ENCODE data around the gene SSR3.
"Not testable (repeated sequence)": the region's sequence is repeated elsewhere in the genome, so short reads cannot be mapped to it uniquely, and the experiment has no call there.

The SSR3 gene

DNA sequence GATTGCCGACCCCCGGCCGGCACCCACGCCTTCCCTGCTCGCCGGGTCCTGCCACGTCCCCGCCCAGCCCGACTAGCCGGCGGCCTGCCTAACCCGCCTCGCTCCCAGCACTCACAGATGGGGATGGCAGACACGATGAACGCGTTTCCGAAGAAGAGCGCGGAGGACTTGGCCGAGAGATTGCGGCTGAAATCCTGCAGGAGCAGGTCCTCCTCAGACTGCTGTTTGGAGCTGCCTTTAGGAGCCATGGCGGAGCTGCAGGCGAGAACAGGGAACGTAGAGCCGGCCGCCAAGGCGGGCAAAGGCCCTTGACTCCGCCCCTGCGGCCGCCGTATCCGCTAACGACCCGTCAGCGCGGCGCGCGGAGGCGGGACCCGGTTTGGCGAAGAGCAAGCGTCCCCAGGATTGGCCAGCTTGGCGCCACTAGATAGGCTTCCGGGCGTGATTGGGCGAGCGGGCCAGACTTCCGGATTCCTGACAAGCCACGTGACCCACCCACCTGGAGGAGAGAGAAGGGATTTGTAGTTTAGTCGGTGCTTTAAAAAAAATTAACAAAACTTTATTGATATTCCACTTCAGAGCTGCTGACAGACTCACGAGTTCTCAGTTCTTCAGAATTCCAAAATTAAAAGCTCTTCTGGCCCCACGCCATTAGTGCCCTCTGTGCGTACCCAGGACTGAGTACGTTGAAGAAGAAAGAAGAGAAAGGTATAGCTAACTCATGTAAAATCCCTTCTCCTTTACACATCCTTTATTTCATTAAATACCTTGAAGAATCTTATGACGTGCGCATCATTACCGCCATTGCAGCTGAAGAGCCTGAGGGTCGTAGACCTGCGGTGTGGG, at the start of gene SSR3:
TSS of gene SSR3 (minus strand) at position 276 of the 846 bp plus-strand sequence. CDS start at position 248, 28 bp downstream.
- H3K4me1 Mint-ChIP-seq, result peaks cover 46% of the 10 kb centered on the region
- no peaks in the 10 kb centered on the region for H3K27me3 Mint-ChIP-seq
- ATAC-seq (peak; percentile 99), DNase-seq (peak; percentile 98 to 99)
- H3K4me3 Mint-ChIP-seq, result peak within 1 kb of the TSS; percentile 96 to 98
- no peaks in the 10 kb centered on the region for H3K9me3 Mint-ChIP-seq
- peak within 1 kb of the TSS; percentile 95 to 98 for H3K27ac Mint-ChIP-seq

DNA sequence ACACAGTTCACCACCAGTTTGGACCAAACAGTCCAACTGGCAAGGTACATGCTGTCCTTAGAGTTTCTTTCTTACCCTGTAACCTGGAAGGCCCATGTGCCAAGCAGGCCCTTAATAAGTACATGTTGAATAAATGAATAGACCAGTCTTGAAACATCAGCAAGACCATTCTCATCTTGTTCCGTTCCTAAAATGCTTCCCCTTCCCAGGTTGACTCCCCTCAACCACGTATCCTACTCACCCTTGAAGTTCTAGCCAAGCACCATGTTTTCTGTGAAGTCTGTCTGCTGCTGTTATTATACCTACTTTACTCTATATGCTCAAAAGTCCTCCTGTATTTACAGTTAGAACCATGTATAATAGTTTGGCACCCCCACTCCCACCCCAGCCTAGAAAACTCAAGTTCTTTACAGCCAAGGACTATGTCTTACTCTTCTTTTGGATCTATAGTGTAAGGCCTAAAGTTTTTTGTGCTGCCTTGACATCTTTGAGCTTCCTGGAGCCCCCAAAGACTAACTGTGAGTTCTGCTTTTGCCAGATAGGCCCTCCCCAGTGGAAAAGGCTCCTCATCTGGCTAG, 49.2 kb upstream of the SSR3 start:
- ATAC-seq, result no peak
- DNase-seq, result no peak
- peaks cover 34% of the 10 kb centered on the region for H3K4me1 Mint-ChIP-seq
- H3K27me3 Mint-ChIP-seq, result peaks cover 46% of the 10 kb centered on the region
- no peak overlapping the region for H3K4me3 Mint-ChIP-seq
- no peaks in the 10 kb centered on the region for H3K9me3 Mint-ChIP-seq
- no peak overlapping the region for H3K27ac Mint-ChIP-seq

DNA sequence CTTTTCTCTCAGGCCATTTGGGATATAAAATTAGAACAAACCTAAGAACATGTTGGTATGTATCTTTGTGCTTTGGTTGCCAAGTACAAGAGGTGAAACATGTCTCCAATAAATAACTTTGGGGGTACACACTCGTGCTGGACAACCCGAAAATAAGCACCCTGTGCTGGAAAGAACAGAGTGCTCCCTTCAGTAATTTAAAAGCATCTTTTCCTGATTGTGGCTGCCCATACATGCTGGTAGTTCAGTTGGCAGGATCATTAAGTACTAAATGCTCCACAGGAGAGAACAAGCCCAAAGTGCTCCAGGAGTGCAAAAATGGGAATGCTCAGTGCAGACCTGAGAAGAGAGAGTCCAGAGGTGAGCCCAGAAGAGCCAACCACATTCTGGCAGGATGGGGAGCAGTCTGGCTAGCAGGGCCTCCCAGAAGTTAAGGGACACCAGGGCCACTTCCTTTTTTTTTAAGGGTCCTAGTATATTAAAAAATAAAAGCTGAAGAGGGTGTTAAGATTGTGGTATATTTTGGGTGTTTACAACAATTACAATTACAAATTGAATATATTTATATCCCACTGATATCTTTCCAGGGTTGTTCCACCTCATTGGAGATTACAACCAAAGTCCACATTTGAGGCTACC, 48.6 kb upstream of the SSR3 start:
- H3K27ac Mint-ChIP-seq, result no peak overlapping the region
- peaks cover 40% of the 10 kb centered on the region for H3K27me3 Mint-ChIP-seq
- no peaks in the 10 kb centered on the region for H3K9me3 Mint-ChIP-seq
- H3K4me1 Mint-ChIP-seq, result peaks cover 34% of the 10 kb centered on the region
- ATAC-seq (no peak), DNase-seq (no peak)
- no peak overlapping the region for H3K4me3 Mint-ChIP-seq

DNA sequence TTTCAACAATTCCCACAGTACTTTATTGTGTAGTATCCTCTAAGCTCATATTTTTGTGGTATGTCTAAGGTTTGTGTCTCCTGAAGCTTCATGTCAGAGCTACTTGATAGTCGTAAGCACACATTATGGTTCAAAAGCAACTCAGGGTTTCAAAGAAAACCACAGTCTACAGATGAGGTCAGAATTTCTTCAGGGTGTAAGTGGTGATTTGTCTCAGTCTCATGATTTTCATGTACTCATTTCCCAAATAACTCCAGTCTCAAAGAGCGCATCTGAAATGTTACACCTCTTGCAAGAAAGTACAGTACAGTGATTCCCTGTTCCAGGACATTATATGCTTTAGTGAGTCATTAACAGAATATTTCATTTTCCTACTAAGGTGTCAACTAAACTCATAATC, 47.5 kb upstream of the SSR3 start:
- peaks cover 29% of the 10 kb centered on the region for H3K27me3 Mint-ChIP-seq
- peaks cover 34% of the 10 kb centered on the region for H3K4me1 Mint-ChIP-seq
- ATAC-seq (peak; percentile 92), DNase-seq (no peak)
- no peak overlapping the region for H3K27ac Mint-ChIP-seq
- no peak overlapping the region for H3K4me3 Mint-ChIP-seq
- H3K9me3 Mint-ChIP-seq, result no peaks in the 10 kb centered on the region

DNA sequence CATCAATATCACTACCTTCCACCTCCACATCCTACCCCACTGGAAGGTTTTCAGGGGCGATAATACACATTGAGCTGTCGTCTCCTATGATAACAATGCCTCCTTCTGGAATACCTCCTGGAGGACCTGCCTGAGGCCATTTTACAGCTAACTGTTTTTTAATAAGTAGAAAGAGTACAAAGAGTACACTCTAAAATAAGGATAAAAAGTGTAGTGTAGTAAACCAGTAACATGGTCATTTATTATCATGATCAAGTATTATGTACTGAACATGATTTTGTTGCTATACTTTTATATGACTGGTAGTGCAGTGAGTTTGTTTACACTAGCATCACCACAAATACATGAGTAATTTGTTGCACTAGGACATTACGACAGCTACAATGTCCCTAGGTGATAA, 46.6 kb upstream of the SSR3 start:
- Mint-ChIP-seq H3K27ac (no peak overlapping the region), H3K4me1 (peaks cover 28% of the 10 kb centered on the region), H3K27me3 (peaks cover 29% of the 10 kb centered on the region), H3K4me3 (no peak overlapping the region), H3K9me3 (no peaks in the 10 kb centered on the region)
- DNase-seq, result no peak
- ATAC-seq, result no peak

DNA sequence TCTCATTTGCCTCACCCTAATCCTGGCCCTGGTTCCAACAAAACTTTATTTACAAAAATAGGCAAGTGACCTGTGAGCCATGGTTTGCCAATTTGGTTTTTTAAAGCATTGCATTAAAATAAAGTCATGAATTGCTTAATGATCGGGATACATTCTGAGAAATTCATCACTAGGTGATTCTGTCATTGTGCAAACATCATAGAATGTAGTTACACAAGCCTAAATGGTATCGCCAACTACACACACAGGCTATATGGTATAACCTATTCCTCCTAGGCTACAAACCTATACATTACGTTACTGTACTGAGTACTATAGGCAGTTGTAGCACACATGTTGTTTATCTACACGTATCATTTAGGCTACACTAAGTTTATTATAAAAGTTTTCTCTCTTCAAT, 45.9 kb upstream of the SSR3 start:
- Mint-ChIP-seq H3K27me3 (peaks cover 28% of the 10 kb centered on the region), H3K4me3 (no peak overlapping the region), H3K27ac (no peak overlapping the region), H3K4me1 (peaks cover 22% of the 10 kb centered on the region), H3K9me3 (no peaks in the 10 kb centered on the region)
- ATAC-seq, result no peak
- no peak for DNase-seq

DNA sequence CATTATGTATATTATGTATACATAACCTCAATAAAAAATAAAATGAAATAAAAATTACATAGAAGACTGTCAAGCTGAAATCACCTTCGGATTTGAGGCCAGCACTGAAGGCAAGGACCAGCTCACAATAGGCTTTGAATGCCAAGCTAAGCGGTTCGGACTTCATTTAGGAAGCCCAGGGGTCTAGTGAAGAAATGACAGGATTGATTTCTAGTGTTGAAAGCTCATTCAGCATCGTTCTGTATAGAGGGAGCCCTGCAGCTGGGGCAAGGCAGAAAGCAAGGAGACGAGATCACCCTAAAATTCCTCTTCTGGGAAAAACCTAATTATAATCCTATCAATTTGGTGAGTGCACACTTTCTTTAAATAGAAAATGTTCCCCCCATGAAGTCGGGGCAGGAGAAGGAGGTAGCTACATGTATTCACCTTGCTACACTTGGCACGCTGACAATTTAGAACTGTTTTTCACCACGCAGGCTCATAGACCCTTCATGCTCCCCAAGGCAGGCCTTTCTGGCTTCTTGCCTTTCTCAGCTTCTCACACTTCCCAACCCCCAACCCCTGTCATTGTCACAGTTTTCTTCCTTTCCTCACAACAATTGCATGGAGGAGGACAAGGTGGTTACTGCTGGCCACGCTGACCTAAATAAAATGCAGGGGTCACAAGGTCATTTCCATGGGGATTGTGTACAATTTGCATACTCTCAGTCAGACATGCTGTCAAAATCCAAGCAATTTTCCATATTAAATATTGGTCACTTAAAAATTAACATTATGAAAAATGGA, 44.4 kb upstream of the SSR3 start:
- no peak overlapping the region for H3K27ac Mint-ChIP-seq
- no peak overlapping the region for H3K4me3 Mint-ChIP-seq
- H3K27me3 Mint-ChIP-seq, result peaks cover 13% of the 10 kb centered on the region
- DNase-seq, result no peak
- no peak for ATAC-seq
- no peaks in the 10 kb centered on the region for H3K9me3 Mint-ChIP-seq
- peaks cover 10% of the 10 kb centered on the region for H3K4me1 Mint-ChIP-seq

DNA sequence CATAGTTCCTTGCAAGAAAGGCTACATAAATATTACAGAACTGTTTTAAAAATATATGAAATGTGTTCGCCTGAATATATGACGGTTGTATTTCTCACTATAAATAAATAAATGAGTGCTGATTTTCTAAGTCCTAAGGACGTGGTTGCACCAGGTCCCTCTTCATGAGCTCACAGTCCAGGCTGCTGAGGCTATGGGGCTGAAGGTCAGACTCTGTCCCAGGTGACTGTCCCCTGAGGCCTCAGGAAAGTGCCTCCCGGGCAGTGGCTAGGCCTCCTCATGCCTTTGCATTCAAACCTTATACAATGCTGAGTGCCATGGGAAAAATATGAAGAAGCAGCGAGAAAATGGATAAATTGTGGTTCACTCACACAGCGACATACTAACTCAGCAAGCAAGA, 43.5 kb upstream of the SSR3 start:
- Mint-ChIP-seq H3K9me3 (no peaks in the 10 kb centered on the region), H3K4me3 (no peak overlapping the region), H3K27ac (no peak overlapping the region), H3K27me3 (peaks cover 13% of the 10 kb centered on the region), H3K4me1 (peaks cover 10% of the 10 kb centered on the region)
- no peak for DNase-seq
- no peak for ATAC-seq

DNA sequence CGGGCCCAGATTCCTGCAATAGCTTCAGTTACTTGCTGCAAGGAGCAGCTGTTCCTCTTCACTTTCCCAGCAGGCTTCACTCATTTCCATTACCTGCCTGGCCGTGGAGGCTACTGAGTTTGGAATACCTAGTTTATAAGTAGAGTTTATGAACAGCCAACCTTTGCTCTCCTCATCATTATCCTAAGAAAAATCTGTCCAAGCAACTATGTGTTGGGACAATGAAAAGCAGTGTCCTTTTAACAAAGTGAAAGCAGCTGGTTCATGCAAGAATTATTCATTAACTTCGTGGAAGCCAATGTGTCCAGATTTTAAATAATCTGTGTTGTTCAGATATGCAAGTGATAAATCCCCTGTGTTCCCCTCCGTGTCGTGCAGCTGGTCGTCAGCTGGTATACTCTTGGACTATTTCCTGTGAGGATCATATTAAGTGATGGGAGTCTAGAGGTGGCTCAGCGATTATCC, 39.3 kb upstream of the SSR3 start:
- H3K9me3 Mint-ChIP-seq, result no peaks in the 10 kb centered on the region
- ATAC-seq, result no peak
- no peak overlapping the region for H3K4me3 Mint-ChIP-seq
- H3K27me3 Mint-ChIP-seq, result peaks cover 13% of the 10 kb centered on the region
- H3K27ac Mint-ChIP-seq, result no peak overlapping the region
- H3K4me1 Mint-ChIP-seq, result no peaks in the 10 kb centered on the region
- DNase-seq, result no peak

DNA sequence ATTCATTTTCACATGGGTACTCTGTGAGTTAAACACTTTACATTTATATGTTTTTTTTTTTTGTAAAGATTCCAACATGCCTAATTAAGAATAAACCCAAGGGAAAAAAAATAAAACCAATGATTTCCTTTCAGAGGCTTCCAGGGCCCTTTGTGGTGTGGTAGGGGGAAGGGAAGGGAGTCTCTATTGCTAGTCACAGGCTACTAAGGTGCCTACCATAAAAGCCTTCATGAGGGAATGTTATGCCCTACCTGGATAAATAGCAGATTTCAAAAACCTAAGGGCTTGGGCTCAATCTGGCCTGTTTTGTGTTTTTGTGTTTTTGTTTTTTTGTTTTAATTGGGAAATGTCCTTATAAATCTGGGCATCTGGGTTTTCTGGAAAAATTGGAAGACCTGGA, 38.9 kb upstream of the SSR3 start:
- no peak overlapping the region for H3K27ac Mint-ChIP-seq
- no peak for DNase-seq
- no peaks in the 10 kb centered on the region for H3K4me1 Mint-ChIP-seq
- H3K9me3 Mint-ChIP-seq, result no peaks in the 10 kb centered on the region
- H3K27me3 Mint-ChIP-seq, result peaks cover 13% of the 10 kb centered on the region
- H3K4me3 Mint-ChIP-seq, result no peak overlapping the region
- no peak for ATAC-seq

DNA sequence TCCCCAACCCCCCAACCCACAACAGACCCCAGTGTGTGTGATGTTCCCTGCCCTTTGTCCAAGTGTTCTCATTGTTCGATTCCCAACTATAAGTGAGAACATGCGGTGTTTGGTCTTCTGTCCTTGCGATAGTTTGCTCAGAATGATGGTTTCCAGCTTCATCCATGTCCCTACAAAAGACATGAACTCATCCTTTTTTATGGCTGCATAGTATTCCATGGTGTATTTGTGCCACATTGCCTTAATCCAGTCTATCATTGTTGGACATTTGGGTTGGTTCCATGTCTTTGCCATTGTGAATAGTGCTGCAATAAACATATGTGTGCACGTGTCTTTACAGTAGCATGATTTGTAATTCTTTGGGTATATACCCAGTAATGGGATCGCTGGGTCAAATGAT, 34.9 kb upstream of the SSR3 start:
- H3K27ac Mint-ChIP-seq, H3K4me1 Mint-ChIP-seq, H3K9me3 Mint-ChIP-seq, DNase-seq, ATAC-seq, H3K27me3 Mint-ChIP-seq, H3K4me3 Mint-ChIP-seq: not testable (repeated sequence)

DNA sequence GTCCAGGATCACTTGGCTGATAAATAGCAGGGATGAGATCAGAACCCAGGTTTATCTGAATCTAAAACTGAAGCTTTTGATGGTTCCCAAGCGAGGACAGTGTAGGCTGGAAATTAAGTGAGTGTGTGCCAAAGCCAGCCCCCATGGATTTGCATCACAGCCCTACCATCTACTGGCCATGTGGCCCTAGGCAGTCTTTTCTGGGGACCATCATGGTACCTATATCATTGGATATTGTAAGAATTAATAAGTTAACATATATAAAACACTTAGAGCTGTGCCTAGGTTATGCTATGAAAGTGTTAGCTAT, 32.8 kb upstream of the SSR3 start:
- H3K27me3 Mint-ChIP-seq, result peaks cover under 1% of the 10 kb centered on the region
- H3K9me3 Mint-ChIP-seq, result no peaks in the 10 kb centered on the region
- no peak for ATAC-seq
- no peak overlapping the region for H3K4me3 Mint-ChIP-seq
- H3K27ac Mint-ChIP-seq, result no peak overlapping the region
- DNase-seq, result no peak
- peaks cover 7% of the 10 kb centered on the region for H3K4me1 Mint-ChIP-seq

DNA sequence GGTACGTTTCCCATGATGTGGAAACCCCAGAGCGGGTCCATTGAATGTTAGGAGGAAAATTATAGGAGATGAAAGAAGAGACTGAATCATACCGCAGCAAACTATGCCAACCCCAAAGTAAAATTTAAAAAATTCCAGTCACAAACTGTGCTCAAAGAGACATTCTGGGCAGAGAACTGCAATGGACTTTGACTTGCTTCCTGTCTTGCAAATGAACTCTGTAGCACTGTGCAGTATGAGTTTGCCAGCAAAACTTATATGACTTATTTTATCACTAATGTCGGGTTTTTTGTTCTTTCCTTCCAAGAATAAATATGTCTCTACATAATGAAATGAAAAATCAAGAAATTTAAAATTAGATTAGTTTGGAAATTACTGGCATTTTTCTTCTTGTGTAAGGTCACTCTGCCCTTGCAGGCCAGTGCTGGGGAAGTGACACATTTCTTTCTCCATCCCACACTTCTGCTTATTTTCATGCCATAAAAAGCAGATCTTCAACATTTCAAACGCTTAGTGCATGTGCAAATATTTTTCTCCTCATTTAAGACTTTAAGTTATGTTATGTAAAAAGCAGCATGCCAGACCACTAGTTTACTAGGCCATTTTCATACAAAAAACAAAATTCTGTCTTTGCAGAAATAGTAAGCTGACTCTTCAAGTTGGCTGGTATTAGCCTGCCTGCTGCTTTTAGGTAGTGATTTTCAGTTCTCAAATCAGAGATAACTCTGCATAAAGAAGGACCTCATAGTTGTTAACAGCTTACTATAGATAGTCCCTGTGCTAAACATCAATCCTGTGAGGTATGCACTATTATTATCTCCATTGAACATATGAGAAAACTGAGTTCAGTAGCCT, 32.2 kb upstream of the SSR3 start:
- H3K27ac Mint-ChIP-seq, result no peak overlapping the region
- ATAC-seq (no peak), DNase-seq (no peak)

DNA sequence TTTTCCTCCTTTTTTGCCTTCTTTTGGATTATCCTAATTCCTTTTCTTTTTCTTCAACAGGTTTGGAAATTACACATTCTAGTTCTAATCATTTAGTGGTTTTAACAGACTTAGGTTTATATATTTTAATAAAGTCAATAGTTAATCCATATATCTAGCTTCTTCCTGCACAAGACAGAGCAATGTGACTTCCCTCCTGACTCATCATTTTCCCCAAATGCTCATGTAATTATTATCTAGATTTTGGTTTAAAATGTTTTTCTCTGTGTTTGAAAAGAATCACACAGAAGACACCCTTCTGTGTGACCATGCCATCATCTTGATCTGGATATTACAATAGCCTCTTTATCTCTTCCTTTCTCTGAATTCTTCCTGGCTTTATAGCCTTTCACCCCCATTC, 28.6 kb upstream of the SSR3 start:
- peaks cover 15% of the 10 kb centered on the region for H3K27me3 Mint-ChIP-seq
- H3K4me1 Mint-ChIP-seq, result peaks cover 10% of the 10 kb centered on the region
- H3K9me3 Mint-ChIP-seq, result no peaks in the 10 kb centered on the region
- H3K4me3 Mint-ChIP-seq, result no peak overlapping the region
- DNase-seq, result no peak
- peak overlapping the region in 1 of 2 donors; percentile 43 for H3K27ac Mint-ChIP-seq
- ATAC-seq, result no peak

More for the DNA sequence above, 32.2 kb upstream of the SSR3 start:
- Mint-ChIP-seq H3K9me3 (no peaks in the 10 kb centered on the region), H3K4me3 (no peak overlapping the region), H3K4me1 (peaks cover 10% of the 10 kb centered on the region), H3K27me3 (peaks cover 6% of the 10 kb centered on the region)

Data from stimulated activated naive CD8-positive, alpha-beta T cell treated with anti-CD3 and anti-CD28 coated beads, Interleukin-15, amount 100 ng/mL, for 72 hours (primary cell).